ENCODE results near the gene SEC14L6.

DNA sequence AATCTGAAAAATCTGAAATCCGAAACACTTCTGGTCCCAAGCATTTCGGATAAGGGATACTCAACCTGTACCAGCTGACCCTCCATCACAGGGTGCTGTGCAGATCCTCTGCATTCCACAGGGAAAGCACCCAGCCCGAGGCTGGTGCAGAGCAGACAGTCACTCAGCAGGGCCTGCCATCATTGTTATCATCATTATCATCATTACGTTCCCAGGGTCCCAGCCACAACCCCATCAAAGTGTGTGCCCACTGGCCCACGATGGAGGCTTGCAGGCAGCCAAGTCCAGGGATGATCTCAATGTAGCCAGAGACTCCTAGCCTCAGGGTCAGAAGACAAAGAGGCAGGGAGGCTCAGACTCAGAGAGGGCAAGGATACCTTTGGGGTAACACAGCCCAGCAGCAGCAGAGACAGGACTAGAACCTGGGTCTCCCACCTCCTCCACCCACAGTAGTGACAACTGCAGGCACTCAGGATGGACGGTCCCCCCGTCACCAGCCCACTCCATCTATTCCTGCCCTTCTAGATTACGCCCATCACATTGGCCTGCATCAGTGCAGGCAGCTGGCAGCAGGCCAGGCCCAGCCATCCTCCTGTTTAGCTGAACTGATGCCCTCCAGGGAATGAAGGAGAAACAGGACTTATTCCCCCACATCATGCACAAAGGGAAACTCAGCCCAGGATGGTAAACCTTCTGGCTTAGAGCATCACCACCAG, 17.7 kb upstream of the SEC14L6 start:
- TF ChIP-seq POLR2AphosphoS5 (IDR thresholded peaks at IDR 0.05; ENCODE audit: low read depth, low read length): no peak
- no peak for TF ChIP-seq POLR2A (IDR thresholded peaks at IDR 0.05; ENCODE audit: low read depth, low read length)
- TF ChIP-seq POU2F2 (IDR thresholded peaks at IDR 0.05; ENCODE audit: low read depth, low read length): no peak
- TF ChIP-seq SPI1 (IDR thresholded peaks at IDR 0.05; ENCODE audit: low read depth, low read length): no peak
